ENCODE data around the gene MARK1. TPM values are rescaled to one million over a fixed set of nuclear protein-coding genes. Genes with fewer than 3 reads are reported as not detected.
A peak's percentile ranks its signal among the peaks of the same experiment; 100 is the strongest.

MARK1 gene
- total RNA-seq = 3.8 and 5.7 TPM in 2 replicates

- peaks cover 31% of the 10 kb centered on the region for H3K27me3 Mint-ChIP-seq
- intact Hi-C loops (cut with micrococcal nuclease) = loop anchor here (2.0 to 5.0 kb wide), 3 partner anchors 231 to 306 kb away; no protein-coding TSS in a partner anchor
- peak; percentile 64 for ATAC-seq (ENCODE audit: low read depth)
- peaks cover 21% of the 10 kb centered on the region for H3K4me1 Mint-ChIP-seq
- peak within 1 kb of the TSS; percentile 78 for H3K27ac Mint-ChIP-seq
- no peaks in the 10 kb centered on the region for H3K9me3 Mint-ChIP-seq
- H3K4me3 Mint-ChIP-seq = peak within 1 kb of the TSS; percentile 87
- CTCF ChIA-PET = no interaction called here
- peaks cover 2% of the 10 kb centered on the region for H3K36me3 Mint-ChIP-seq (ENCODE audit: low read depth)
- peak; percentile 42 for DNase-seq
- POLR2A ChIA-PET = interaction anchor here (0.6 to 0.7 kb wide), 2 partner anchors 193 to 308 kb away, joined by 3 read pairs; no protein-coding TSS in a partner anchor
- no peak for TF ChIP-seq CTCF (IDR thresholded peaks at IDR 0.05)
Measured at GRCh38 chr1:220527908-220528678, at the start of gene MARK1. MARK1 (plus strand) TSS chr1:220528136; CDS start chr1:220528823, 687 bp downstream.

- intact Hi-C loops (cut with micrococcal nuclease) = loop anchor here (5.0 kb wide), 1 partner anchor 266 kb away; no protein-coding TSS in a partner anchor
- POLR2A ChIA-PET = no interaction called here
- H3K4me3 Mint-ChIP-seq = no peak overlapping the region
- TF ChIP-seq CTCF (IDR thresholded peaks at IDR 0.05) = no peak
- H3K9me3 Mint-ChIP-seq = no peaks in the 10 kb centered on the region
- CTCF ChIA-PET = no interaction called here
- H3K4me1 Mint-ChIP-seq = no peaks in the 10 kb centered on the region
- peaks cover 5% of the 10 kb centered on the region for H3K27me3 Mint-ChIP-seq
- no peak overlapping the region for H3K27ac Mint-ChIP-seq
- no peak for DNase-seq
- no peaks in the 10 kb centered on the region for H3K36me3 Mint-ChIP-seq (ENCODE audit: low read depth)
- ATAC-seq (ENCODE audit: low read depth) = no peak
Measured at GRCh38 chr1:220483700-220484099, 44.2 kb upstream of the MARK1 start.

GRCh38 chr1:220484135-220484534 is 43.8 kb upstream of the MARK1 start:
- CTCF ChIA-PET = no interaction called here
- intact Hi-C loops (cut with micrococcal nuclease) = loop anchor here (5.0 kb wide), 1 partner anchor 267 kb away; no protein-coding TSS in a partner anchor

GRCh38 chr1:220485131-220485530 is 42.8 kb upstream of the MARK1 start:
- H3K4me3 Mint-ChIP-seq = no peak overlapping the region
- no peak overlapping the region for H3K27ac Mint-ChIP-seq
- TF ChIP-seq CTCF (IDR thresholded peaks at IDR 0.05) = no peak
- intact Hi-C loops (cut with micrococcal nuclease) = no loop called here
- ATAC-seq (ENCODE audit: low read depth) (no peak), DNase-seq (no peak)
- peaks cover 5% of the 10 kb centered on the region for H3K27me3 Mint-ChIP-seq
- H3K36me3 Mint-ChIP-seq (ENCODE audit: low read depth) = no peaks in the 10 kb centered on the region
- POLR2A ChIA-PET = no interaction called here
- CTCF ChIA-PET = no interaction called here
- H3K9me3 Mint-ChIP-seq = no peaks in the 10 kb centered on the region
- no peaks in the 10 kb centered on the region for H3K4me1 Mint-ChIP-seq

More at GRCh38 chr1:220484135-220484534, 43.8 kb upstream of the MARK1 start:
- DNase-seq (no peak), ATAC-seq (ENCODE audit: low read depth) (no peak)
- Mint-ChIP-seq H3K27ac (no peak overlapping the region), H3K4me1 (no peaks in the 10 kb centered on the region), H3K9me3 (no peaks in the 10 kb centered on the region), H3K4me3 (no peak overlapping the region), H3K27me3 (peaks cover 5% of the 10 kb centered on the region), H3K36me3 (ENCODE audit: low read depth) (no peaks in the 10 kb centered on the region)
- POLR2A ChIA-PET = no interaction called here
- no peak for TF ChIP-seq CTCF (IDR thresholded peaks at IDR 0.05)

- Mint-ChIP-seq H3K27ac (no peak overlapping the region), H3K27me3 (peaks cover 5% of the 10 kb centered on the region), H3K36me3 (ENCODE audit: low read depth) (no peaks in the 10 kb centered on the region), H3K9me3 (no peaks in the 10 kb centered on the region), H3K4me3 (no peak overlapping the region), H3K4me1 (no peaks in the 10 kb centered on the region)
- ATAC-seq (ENCODE audit: low read depth) = no peak
- TF ChIP-seq CTCF (IDR thresholded peaks at IDR 0.05) = no peak
- POLR2A ChIA-PET = no interaction called here
- CTCF ChIA-PET = no interaction called here
- intact Hi-C loops (cut with micrococcal nuclease) = no loop called here
- DNase-seq = no peak
Measured at GRCh38 chr1:220485791-220486190, 42.1 kb upstream of the MARK1 start.
